HG02759 (cell line): Measurements from ENCODE around the gene DMAC2L.

Experiments
- ATAC-seq: cut with Tn5 transposase; IDR thresholded peaks from one replicate; pipeline ENCODE4 v1.9.1; 2021; ENCODE audit warnings: mild to moderate bottlenecking, moderate library complexity; ENCODE audit not compliant: unreplicated experiment

The DMAC2L gene

DNA sequence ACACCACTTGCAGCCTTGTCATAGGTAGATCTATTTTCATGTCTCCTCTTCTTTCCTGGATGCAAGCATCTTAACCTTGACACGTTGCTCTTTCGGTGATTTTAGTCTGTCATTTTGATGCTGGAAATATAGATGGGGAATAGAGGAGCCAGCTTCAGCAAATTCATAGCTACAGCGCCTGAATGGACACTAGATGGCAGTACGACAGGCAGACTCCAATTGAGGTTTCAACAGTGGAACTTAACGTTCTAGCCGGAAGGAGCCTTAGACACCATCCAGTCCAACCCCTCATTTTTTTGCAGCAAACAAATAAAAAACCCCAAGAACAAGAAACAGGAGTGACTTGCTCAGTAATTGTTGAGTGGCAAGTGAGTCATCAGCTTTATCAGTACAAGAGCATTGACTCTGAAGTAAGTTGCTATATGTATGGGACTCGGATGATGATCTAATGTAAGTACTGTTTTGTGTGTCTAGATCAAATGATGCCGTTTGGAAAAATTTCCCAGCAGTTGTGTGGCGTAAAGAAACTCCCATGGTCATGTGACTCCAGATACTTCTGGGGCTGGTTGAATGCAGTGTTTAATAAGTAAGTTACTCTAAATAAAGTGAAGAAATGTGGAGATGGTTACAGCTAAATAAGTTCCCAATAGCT, 9.0 kb downstream of the DMAC2L start:
- ATAC-seq, result peak; percentile 92

DNA sequence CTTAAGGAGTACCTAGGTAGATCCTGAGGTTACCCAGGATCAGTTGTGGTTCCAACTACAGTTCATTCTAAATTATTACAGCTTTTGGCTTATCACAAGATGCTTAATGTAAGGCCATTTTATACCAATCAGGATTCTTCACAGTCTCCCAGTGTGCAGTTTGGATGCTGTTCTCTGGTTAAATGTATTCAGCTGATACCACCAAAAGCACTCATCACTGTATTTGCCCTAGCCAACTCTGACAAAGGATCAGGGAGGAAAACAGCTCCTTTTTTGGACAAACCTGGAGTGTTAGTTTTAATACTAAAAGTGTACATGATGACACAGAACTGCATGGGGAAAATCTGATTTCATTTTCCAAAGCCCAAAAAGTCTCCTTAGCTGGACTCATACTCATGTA, 19.5 kb downstream of the DMAC2L start:
- ATAC-seq, result no peak

DNA sequence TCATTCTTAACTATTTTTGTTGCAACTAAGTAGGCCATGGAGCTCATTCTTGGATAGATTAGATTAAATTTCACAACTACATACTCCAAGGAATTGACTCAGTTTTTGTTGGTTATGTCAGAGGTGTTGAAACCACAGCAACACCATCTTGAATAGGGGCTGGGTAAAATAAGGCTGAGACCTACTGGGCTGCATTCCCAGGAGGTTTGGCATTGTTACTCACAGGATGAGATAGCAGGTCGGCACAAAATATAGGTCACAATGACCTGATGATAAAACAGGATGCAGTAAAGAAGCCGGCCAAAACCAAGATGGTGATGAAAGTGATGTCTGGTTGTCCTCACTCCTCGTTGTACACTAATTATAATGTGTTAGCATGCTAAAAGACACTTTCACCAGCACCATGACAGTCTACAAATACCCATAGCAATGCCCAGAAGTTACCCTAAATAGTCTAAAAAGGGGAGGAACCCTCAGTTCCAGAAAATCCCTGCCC, 20.9 kb downstream of the DMAC2L start:
- ATAC-seq, result no peak

DNA sequence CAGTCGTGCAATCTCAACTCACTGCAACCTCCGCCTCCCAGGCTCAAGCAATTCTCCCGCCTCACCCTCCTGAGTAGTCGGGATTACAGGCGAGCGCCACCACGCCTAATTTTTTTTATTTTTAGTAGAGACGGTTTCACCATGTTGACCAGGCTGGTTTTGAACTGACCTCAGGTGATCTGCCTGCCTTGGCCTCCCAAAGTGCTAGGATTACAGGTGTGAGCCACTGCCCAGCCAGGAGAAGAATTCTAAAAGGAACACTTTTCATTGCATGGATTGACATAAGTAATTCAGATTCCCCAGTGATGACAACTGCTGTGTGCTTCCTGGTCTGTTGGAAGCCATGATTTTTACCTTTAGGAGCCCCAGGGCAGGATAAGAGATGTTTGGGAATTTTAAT, 22.1 kb downstream of the DMAC2L start:
- ATAC-seq, result no peak

DNA sequence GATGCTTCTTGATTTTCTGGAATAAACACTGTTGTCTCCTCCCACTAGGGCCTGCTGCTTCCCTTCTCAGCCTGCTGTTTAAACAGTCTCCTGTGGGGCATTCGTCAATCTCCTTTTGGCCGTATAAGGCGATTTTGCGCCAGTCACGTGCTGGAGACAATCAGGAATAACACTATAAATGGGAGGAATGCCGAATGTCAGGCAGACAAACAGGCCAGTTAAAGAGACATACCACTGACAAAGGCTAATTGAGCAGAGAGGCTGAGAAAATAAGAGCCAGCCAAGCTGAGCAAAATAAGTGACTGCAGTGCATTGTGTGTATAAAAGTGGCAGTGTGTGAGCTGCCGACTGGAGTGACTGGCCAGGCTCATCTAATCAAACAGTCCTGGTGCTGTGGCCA, 23.3 kb downstream of the DMAC2L start:
- no peak for ATAC-seq

DNA sequence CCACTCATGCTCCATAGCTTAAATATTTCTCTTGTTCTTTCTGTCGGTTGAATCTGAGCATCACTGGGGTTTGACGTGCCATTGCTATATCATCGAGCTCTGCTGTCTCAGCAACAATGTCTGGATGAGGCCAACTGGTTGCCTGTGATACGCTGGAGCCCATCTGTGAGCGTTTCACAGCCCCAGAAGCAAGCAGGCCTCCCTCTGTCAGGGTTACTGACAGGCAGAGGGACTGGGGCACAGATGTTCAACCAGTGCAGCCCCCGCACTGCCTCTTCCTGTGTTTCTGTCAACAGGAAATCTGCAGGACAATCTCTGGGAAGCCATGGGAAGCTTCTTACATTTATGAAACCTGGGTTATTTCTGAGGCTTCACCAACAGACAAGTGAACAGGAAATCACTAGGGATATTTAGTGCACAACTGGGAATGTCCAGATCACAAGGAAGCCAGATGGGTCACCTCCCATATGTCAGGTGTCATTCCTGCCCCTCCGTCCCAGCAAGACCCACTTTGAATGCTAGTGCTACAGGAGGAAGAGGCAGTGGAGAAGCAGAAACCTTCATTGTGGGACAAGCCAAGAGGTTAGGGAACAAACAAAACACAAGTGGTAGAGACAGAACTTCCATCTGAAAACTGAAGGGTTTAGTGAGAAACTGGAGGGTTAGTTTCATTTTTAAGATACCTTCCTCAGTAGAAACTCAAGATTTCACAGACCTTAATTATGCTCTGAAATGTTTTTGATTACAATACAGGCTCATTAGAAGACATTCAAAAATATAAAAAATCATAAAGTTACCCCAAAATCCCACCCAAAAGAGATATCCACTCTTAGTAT, 24.1 kb downstream of the DMAC2L start:
- ATAC-seq, result no peak

DNA sequence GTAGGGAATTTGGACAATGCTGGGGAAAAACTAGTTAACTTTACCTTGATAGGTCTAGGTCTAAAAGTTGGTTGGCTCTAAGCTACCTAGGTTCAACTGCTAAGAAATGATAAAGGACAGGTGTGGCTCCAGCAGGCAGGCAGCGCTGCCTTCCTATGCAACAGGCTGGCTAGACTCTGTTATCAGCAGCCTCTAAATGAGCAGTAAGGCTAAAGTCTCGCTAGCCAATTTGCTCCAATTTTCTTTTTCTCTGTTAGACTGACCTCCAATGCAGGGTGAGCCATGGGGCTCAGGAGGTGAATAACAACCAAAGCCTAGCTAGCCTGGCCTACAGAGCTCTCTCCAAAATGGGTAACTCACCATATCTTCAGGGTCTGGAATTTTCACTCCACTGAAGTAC, 26.5 kb downstream of the DMAC2L start:
- ATAC-seq, result no peak

DNA sequence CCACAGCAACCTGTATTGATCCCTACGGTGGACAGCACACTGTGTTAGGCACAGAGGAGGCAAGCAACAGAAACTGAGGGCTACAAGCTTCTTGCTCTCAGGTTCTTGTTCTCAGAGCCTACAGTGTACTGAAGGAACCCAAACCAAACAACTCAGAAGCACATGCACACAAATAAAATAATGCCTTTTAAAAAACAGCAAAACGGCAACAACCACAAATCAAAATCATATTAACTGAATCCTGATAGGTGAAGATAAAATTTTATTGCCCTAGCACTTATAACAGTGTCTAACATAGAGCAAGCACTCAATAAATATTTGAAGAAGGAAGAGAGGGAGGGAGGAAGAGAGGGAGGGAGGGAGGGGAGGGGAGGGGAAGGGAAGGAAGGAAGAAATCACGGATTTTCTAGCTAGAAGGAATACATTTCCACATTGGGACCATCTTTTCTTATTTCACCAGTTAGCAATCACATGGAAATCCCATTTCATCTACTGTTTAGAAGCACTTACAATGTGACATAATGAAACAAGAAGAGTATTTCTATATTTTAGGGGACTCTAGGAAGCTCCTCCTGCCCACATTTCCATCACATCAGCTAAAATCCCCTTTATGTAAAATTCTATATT, 27.2 kb downstream of the DMAC2L start:
- no peak for ATAC-seq

DNA sequence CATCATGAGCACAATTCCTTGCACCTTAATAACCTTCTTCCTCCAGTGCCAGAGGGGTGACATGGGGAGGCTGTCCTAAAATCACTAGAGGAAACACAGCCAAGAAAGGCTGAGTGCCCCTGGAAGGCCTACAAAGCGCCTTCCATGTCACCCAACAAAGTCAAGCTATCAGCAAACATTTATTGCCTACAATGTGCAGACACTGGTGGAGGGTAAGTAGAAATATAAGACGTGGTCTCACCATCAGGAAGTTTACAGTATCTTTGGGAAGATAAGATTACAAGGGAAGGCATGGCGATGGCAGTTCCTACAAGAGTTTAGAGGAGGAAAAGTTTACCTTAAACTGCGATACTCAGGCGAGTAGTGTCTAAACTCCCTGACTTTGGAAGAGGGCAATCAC, 27.9 kb downstream of the DMAC2L start:
- no peak for ATAC-seq

DNA sequence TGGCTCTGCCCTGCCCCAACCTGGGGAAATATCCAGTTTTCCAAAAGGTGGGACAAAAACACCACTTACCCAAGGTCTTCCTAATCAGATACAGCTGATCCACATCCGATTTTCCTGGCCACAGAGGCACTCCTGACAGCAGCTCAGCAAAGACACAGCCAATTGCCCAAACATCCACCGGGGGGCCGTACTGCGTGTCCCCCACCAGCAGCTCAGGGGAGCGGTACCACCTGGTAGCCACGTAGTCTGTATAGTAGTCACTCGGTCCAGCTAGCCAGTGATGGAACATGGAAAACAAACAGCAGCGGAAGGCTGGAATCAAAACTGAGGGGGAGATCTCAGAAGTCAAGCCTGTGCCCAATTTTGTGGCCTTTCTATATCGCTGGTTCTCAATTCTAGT, 28.8 kb downstream of the DMAC2L start:
- ATAC-seq, result no peak

DNA sequence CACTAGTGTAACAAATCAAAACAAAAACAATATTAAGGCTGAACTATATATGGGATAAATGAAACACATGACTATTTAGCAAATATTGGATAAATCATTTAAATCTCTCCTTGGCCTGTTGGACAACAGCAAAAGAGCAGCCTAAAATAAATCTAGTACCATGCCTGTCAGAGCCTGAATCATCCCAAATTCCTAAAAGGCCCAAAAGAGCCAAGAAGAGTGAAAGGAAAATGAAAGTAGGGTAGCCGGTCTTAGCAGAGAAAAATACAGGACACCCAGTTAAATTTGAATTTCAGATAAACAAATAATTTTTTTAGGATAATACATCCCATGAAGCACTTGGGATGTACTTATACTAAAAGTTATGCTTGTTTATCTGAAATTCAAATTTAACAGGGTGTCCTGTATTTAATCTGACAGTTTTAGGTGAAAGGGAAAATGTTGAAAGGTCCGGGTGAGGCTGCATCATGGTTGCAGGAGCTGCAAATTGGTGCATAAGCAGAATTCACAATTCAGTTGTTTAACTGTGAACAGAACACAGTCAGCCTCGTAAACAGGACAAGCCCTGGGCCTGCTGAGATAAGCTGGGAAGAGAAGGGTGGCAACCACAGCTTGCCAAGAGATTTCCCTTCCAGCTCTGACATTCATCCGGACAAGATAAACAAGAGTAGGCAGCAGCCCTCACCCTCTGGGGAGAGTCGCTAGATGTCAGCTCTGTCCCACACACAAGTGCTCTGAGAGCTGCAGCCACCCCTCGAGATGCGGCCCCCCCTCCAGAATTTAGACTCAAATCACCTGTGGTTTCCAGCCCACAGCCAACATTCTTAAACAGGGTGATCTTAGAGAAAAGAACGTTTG, 30.3 kb downstream of the DMAC2L start:
- peak; percentile 60 for ATAC-seq

DNA sequence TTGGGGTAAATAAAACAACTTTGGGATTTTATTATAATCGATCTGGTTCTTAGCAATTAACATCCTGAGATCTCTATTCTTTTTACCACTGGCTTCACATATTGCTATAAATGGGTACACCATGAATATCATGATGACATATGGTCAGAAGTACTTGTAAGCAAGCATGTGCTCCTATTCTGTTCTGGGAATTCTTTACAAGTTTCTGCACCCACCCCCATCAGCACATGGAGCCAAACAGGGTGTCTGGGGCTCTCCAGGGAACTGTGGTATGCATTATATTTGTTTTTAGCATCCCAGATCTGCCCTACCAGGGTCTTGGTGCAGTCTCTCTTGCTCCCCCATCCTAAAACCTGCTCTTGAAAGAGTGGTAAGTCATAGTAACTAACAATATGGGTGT, 31.3 kb downstream of the DMAC2L start:
- ATAC-seq, result no peak

DNA sequence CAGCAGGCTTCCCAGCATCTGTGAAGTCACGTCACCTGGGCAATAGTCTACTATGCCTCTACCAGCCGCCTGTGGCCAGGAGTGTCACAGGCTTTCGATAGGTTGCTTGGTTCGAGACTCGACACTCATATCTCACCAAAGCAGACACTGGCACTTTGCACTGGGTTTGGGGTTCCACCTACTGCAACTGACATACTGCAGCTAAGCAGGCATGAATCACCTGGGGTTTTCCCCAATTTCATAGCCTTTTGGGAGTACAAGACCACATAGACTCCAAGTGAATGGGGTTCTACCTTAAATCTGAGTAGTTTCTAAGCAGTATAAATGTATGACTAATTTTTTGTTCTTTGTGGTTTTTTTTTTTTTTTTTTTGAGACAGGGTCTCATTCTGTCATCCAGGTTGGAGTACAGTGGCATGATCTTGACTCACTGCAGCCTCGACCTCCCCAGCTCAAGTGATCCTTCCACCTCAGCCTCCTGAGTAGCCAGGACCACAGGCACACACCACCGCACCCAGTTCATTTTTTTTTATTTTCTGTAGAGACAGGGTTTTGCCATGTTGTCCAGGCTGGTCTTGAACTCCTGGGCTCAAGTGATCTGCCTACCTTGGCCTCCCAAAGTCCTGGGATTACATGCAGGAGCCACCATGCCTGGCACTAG, 32.1 kb downstream of the DMAC2L start:
- ATAC-seq, result peak; percentile 83

DNA sequence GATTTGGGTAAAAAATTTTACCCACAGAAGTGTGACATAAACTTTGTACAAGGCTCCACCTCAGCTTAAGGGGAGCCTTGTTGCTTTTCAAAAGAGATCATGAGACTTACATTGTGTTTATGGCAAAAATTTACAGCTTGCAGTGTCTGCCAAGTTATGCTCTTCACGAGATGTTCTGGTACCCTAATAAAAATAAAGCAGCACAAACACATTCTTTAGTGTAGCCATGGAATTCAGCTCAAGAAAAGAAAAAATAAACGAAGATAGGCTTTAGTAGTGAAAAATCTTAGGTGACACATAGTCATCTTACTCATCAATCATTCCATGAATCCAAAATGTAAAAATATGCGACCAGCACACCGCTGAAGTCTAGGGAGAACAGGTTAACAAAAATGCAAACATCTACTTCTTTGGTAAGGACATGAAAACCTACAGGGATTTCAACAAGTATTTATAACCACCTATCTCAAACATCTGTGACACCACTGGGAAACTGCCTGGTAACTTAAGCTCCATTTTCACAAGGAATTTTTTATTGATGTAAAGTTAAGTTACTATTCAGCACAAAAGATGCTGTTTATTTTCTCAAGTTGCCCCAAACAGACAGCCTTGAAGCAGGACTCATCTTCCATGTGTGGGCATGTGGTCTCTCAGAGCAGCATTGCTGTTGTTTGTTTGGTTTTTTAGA, 32.9 kb downstream of the DMAC2L start:
- ATAC-seq, result no peak

DNA sequence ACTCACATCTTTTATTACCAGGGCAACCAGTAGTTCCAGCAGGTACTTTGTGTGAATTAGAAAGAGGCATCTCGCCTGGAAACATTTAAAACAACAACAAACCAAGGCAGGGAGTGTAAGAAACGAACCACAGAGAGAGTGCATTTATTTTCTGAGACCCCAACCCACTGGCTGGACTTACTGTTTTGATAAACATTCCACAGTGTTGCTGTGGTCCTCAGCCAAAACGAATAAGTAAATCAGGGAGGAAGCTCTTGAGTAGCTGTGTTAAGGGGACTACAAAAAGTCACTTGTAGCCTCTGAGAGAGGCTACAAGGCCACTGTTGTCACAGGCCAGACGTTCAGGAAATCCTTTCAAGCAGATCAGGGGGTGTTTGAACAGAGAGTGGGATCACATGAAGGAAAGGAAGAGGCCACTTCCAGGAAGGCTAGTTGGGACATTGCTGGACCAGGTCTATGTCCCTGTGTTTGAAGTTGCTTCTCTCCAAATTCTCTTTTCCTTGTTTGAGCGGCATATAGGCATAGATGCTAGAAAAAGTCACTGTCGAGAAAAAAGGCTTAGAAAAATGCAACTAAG, 33.8 kb downstream of the DMAC2L start:
- ATAC-seq, result no peak

DNA sequence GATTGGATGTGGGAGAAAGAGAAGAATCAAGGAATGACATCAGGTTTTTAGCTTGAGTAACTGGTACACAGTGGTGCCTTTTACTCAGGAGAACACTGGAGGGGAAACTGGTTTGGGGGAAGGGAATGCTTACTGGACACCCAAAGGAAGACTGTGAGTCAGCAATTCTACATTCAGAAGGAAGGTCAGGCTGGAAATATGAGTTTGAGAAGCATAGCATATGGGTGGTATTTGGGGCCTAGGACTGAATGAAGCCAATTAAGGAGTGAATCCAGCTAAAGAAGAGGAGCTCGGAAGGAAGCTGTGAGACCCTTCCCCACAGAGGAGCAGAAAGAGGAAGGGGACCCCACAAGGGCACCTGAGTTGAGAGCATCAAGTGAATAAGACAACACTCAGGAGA, 35.4 kb downstream of the DMAC2L start:
- no peak for ATAC-seq

DNA sequence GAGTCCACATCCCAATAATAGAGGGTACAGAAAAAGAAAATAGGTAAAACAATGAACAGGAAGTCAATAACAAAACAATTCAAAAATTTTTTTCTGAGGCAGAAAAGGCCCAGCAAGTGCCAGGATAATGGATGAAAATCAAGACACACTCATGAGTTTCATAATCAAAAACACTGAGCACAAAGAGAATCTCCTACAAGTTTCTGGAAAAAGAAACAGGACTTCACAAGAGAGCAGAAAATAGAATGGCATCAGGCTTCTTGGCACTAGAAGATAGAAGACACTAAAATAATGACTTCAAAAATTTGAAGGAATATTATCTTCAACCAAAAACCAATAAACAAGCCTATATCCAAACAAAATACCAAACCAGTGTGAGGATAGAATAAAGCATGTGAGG, 36.8 kb downstream of the DMAC2L start:
- ATAC-seq, result no peak

DNA sequence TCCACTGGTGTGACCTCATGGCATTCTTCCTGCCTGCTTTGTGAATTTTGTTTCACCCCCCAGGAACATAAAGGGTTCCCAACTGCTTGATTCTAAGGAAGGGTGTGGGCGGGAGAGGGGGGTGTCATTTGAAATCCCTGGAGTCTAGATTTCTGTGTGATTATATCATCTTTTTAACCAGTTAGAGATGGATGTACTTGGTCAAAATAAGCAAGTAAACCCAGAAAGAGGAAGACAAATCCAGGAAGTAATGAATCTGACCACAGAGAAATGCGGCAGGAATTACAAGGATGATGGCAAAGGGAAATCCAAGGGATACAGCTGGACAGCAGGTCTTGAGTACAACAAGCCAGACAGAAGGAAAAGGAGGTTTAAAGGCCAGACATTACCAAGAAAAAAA, 38.9 kb downstream of the DMAC2L start:
- ATAC-seq, result no peak

DNA sequence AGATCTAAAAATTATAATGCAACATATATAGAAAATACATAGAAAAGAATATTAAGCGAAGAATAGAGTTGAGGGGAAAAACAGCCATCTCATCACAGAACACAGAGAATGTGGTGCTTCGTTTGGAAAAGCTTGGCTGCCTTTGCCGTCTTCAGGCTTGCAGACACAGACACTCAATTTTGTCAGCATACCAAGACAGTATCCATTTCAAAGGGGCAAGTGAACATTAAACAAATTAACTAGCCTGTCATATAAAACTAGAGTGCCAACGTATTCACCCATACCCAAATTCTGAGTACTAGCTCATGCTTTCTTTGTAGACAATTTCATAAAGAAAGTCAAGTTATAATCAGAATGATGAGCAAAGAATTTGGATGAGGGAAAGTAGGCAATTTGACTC, 40.5 kb downstream of the DMAC2L start:
- ATAC-seq, result no peak

DNA sequence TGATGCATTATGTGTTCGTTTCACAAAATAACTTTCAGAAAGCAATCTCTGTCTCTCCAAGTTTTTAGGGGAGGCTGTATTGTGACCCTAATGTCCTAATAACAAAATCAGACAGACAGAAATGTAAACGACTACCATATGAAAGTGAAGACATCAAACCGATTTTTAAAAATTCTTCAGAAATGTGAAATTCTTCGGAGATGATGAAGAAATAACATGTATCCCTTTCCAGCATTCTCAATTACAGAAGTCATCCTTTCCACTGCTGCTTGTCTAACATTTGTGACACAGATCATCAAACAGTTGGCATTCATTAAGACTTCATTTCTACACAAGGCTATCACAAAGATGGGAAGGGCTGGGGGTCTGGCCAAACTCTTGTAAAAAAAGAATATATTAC, 41.0 kb downstream of the DMAC2L start:
- ATAC-seq, result no peak
